OCI-LY7 (cell line): ENCODE measurements around the gene PARM1.

Experiments
- EZH2phosphoT487 ChIP-seq: fragments of 200-600 bp; sonication (generic); IDR thresholded peaks from 2 replicates; pipeline ENCODE4 v1.6.1; 2018; ENCODE audit warnings: low read depth, borderline replicate concordance, mild to moderate bottlenecking, mixed run types, antibody characterized with exemption, low read length, moderate library complexity, mixed read lengths
- TF ChIP-seq, protein P1 (sequence below): fragments of 200-600 bp; sonication (generic); conservative IDR thresholded peaks from 2 replicates; pipeline ENCODE4 v1.5.1; 2014; ENCODE audit warnings: mild to moderate bottlenecking, antibody characterized with exemption, low read length, moderate library complexity, mixed read lengths

DNA sequence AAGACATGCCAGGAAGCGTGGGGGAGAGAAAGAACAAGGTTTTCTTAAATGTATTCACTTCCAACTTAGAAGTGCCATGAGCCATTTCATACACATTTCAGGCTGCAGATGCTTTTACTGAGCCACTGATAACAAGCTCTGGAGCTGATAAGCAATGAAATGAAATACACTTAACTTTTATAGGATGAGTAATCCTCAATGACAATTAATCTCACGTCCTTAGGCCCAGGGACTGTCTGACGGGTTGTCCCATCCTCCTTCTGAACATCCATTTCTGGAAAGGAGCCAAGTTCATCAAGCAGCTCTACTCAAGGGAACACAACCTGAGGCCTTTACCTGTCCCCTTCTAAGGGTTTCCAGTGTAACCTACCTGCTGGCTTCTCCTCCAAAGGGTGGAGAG lies 121.2 kb downstream of the PARM1 start:
- TF ChIP-seq, protein P1, sequence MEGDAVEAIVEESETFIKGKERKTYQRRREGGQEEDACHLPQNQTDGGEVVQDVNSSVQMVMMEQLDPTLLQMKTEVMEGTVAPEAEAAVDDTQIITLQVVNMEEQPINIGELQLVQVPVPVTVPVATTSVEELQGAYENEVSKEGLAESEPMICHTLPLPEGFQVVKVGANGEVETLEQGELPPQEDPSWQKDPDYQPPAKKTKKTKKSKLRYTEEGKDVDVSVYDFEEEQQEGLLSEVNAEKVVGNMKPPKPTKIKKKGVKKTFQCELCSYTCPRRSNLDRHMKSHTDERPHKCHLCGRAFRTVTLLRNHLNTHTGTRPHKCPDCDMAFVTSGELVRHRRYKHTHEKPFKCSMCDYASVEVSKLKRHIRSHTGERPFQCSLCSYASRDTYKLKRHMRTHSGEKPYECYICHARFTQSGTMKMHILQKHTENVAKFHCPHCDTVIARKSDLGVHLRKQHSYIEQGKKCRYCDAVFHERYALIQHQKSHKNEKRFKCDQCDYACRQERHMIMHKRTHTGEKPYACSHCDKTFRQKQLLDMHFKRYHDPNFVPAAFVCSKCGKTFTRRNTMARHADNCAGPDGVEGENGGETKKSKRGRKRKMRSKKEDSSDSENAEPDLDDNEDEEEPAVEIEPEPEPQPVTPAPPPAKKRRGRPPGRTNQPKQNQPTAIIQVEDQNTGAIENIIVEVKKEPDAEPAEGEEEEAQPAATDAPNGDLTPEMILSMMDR = no peak
- no peak for TF ChIP-seq EZH2phosphoT487
